ENCODE results near the gene KSR1.

- TF ChIP-seq ELF4 (IDR thresholded peaks at IDR 0.05) (no peak), SUZ12 (IDR thresholded peaks at IDR 0.05) (no peak), L3MBTL2 (conservative IDR thresholded peaks at IDR 0.05) (no peak), FOXA1 (IDR thresholded peaks at IDR 0.05) (no peak), SP1 (IDR thresholded peaks at IDR 0.05) (no peak), FOXM1 (IDR thresholded peaks at IDR 0.05; ENCODE audit: borderline replicate concordance) (no peak), BHLHE40 (IDR thresholded peaks at IDR 0.05; ENCODE audit: borderline replicate concordance) (no peak)
These were observed 141.6 kb downstream of the KSR1 start for GRCh38 chr17:27597783-27598320.
